Measurements from ENCODE around the gene LYPD5. TPM values are rescaled to one million over a fixed set of nuclear protein-coding genes. Genes with fewer than 3 reads are reported as not detected.

LYPD5 gene
- total RNA-seq, 1 experiment from 2014 or later = 0.37 TPM

DNA sequence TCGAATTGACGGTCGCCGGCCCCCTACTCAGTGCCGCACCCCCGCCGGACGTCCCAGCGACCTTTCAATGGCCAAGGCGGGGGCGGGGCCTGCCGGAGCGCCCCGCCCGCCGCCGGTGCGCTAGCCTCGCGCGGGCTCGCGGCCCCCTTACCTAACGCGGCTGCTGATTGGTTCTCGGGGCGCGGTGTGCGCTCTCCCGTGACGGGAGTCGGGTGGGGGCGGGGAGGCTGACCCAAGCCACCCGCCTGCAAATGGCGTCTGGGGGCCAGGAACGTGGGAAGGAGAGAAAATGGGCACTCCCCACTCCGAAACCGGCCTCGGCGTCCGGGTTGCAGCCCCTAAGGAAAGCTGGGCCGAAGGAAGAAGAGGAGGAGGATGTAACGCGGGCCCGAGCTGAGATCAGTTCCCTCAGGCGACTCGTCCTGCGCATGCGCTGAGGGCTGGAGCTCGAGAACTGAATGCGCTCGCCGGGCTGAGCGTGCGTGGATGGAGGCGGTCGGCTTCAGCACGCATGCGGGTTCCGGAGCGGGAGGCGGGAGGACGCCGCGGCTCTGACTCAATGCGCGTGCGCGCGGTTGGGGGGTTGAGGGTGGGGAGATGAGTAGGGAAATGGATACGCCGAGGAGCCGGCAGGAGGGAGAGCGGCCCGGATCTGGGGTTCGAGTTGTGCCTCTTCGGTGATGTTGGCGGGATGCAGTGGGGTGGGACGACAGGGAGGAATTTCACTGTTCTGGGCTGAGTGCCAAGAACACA, 47.6 kb downstream of the LYPD5 start, which contains the start of gene SMG9:
SMG9 (minus strand) TSS at position 460 of the 753 bp plus-strand sequence. CDS start 4,221 bp downstream, outside the sequence.
- peak; percentile 96 for DNase-seq (ENCODE audit: extremely low read depth, low read depth)

DNA sequence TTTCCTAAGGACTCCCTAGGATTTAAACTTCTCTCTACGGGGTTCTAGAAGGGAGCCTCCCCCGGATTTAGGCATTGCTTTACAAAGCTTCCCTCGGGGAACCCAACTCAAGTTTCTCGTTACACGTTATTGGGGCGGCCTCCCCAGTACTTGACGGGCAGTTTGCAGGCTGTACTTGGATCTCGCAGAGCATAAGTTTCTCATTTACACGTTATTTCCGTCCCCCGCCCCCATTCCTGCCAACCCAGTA, 48.1 kb downstream of the LYPD5 start:
- no peak for DNase-seq (ENCODE audit: extremely low read depth, low read depth)

DNA sequence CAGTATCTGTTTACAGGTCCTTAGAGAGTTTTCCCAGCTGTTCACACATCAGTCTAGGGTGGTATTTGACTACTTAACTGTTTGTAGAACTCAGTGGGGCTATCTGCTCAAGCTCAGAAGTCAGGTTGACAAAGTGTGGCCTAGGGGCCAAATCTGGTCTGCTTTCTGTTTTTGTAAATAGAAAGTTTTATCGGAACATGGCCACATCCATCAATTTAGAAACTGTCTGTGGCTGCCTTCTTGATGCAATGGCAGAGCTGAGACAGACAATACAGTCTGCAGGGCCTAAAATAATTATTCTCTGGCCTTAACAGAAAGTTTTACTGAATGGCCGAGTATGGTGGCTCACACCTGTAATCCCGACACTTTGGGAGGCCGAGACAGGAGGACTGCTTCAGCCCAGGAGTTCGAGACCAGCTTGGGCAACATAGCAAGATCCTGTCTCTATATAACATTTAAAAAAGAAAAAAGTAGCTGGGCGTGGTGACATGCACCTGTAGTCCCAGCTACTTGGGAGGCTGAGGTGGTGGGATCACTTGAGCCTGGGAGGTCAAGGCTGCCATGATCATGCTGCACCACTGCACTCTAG, 49.9 kb downstream of the LYPD5 start:
- no peak for DNase-seq (ENCODE audit: extremely low read depth, low read depth)

DNA sequence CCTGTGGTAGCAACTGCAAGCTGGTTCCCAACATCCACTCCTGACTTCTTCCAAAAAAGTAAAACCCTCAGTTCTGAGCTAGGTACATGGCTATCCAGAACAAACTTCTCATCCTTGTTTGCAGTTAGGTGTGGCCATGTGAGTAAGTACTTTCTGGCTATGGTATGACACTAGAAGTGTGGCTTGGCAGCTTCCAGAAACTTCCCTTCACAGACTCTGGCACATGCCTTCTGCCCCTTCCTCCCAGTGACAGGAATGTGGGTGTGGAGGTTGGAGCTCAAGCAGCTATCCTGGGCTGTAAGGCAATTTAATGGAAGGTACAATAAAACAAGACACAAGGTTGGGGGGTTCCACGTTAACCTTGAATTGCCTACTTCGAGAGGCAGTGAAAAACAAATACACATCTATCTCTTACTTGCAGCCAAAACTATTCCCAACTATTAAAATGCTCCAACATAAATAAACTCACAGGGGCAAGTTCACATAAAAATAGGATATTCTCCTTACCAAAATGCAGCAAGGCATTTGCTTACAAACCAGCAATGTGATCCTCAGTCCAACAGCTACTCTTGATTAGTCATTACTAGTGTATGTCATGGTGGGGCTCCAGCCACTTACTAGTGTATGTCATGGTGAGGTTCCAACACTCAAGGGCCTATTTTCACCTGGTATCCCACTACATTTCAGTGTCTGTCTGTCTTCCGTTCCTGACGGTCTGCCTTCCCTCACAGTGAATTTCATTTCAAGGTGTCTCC, 50.6 kb downstream of the LYPD5 start:
- no peak for DNase-seq (ENCODE audit: extremely low read depth, low read depth)

DNA sequence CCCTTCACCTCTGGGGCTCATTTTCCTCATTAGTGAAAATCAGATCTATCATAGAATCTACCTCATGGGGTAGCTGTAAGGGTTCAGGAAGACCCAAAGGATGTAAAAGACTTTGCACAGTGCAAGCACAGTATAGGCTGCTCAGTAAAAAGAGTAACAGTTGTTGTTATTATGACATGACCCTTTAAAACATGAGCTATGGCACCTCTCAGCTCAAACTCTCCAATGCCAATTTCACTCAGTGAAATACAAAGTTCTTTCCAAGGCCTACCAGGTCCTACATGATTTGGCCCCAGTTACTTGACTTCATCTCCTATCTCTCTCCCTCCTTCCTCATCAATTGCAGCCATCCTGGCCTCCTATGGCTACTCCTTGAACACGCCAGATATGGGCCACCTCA, 52.3 kb downstream of the LYPD5 start:
- no peak for DNase-seq (ENCODE audit: extremely low read depth, low read depth)

DNA sequence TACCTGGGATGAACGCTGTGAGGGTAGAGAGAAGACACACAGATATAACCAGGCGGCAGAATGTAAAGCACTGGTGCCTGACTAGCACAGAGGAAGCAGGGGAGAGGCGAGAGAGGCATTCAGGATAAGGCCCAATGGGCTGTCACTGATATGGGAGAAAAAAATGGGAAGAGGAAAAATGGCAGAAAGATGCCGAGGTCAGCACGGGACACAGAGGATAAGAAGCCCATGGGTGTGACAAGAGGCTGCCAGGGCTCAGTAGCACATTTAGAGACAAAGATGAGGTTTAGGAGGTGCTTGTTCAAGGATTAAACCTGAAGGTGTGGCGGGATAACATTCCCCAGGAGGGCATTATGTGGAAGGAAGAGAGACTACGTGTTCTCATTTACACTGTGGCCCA, 53.1 kb downstream of the LYPD5 start:
- no peak for DNase-seq (ENCODE audit: extremely low read depth, low read depth)

DNA sequence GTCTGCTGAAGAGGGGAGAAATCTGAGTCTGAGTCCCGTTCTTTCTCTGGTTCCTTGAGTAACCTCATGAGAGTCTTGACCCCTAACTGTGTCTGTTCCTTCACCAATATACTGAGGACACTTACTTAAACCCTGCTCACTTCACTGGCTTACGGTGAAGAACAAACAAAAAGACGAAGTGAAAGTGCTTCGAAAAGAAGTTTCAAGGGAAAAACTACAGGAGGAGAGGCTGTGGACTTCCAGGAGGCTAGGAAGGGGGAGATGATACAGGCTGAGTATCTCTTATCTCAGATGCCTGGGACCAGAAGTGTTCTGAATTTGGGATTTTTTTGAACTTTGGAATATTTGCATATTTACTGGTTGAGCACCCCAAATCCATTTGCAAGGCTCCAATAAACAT, 53.6 kb downstream of the LYPD5 start:
- no peak for DNase-seq (ENCODE audit: extremely low read depth, low read depth)

DNA sequence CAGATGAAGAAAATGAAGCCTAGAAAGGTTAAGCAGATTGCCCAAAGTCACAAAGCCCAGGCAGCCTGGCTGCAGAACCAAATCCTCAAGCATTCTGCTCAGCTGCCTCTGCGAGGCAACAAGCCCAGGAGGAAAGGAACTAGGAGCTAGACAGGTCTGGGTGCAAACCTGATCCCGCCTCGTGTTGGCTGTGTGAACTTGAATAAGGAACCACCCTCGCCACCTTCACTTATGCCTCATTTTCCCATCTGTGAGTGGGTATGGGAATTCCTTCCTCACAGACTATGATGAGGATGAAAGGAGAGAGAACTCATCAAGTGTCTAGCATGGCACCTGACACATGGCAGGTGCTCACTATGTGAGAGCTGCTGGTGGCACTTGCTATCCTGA, 54.0 kb downstream of the LYPD5 start:
- DNase-seq (ENCODE audit: extremely low read depth, low read depth) = no peak

DNA sequence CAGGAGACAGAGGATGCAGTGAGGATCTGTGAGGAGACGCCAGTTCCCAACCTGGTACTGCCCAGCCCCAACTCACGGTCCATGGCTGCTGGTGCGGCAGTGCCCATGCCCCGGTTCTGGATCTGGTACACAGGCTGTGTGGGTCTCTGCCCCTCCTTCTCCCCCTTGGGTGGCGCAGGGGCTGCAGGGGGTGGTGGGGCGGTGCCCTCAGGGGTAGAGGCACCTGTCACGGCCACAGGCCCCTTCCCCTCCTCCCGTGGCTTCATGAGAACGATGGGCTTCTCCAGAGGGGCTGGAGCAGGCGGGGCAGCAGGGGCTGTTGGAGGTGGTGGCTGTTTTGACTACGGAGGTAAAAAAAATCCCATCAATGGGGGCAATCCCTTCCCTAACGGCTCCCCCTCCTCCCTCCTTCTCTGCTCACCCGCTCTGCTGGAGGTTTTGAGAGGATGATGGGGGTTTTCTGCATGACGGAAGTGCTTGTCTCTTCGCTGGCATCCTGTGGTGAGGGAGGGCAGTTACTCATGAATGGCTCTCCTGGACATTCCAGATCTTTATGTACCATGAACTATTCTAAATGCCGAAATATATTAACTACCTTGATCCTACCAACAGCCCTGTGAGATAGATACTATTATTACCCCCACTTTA, 54.6 kb downstream of the LYPD5 start:
- DNase-seq (ENCODE audit: extremely low read depth, low read depth) = no peak

Other genes with a start within 250 kb of the LYPD5 start
- gene XRCC1, start 226.9 kb downstream of the LYPD5 start, total RNA-seq (2014; rRNA removed; shearing (Covaris generic)) = 13.5 and 17.9 TPM in 2 replicates
- not detected in 2 replicates for gene PINLYP, start 226.6 kb downstream of the LYPD5 start, total RNA-seq (2014; rRNA removed; shearing (Covaris generic))
- 5.7 and 8.1 TPM in 2 replicates for gene IRGQ, start 206.3 kb downstream of the LYPD5 start, total RNA-seq (2014; rRNA removed; shearing (Covaris generic))
- 4.4 and 4.6 TPM in 2 replicates for gene ZNF576, start 205.9 kb downstream of the LYPD5 start, total RNA-seq (2014; rRNA removed; shearing (Covaris generic))
- 0.10 and 0.55 TPM in 2 replicates for gene SRRM5, start 190.4 kb downstream of the LYPD5 start, total RNA-seq (2014; rRNA removed; shearing (Covaris generic))
- 15.4 and 17.5 TPM in 2 replicates for gene ZNF428, start 182.8 kb downstream of the LYPD5 start, total RNA-seq (2014; rRNA removed; shearing (Covaris generic))
- 3.1 and 5.9 TPM in 2 replicates for gene CADM4, start 162.6 kb downstream of the LYPD5 start, total RNA-seq (2014; rRNA removed; shearing (Covaris generic))
- gene PLAUR, start 132.3 kb downstream of the LYPD5 start, total RNA-seq (2014; rRNA removed; shearing (Covaris generic)) = 153 and 174 TPM in 2 replicates
- not detected in 2 replicates for gene IRGC, start 86.4 kb downstream of the LYPD5 start, total RNA-seq (2014; rRNA removed; shearing (Covaris generic))
- 20.9 and 21.8 TPM in 2 replicates for gene SMG9, start 47.5 kb downstream of the LYPD5 start, total RNA-seq (2014; rRNA removed; shearing (Covaris generic))
- gene KCNN4, start 21.5 kb downstream of the LYPD5 start, total RNA-seq (2014; rRNA removed; shearing (Covaris generic)) = 22.9 and 23.5 TPM in 2 replicates
- 5.5 and 9.6 TPM in 2 replicates for gene ZNF283, start 24.9 kb upstream of the LYPD5 start, total RNA-seq (2014; rRNA removed; shearing (Covaris generic))
- gene ZNF404, start 81.5 kb upstream of the LYPD5 start, total RNA-seq (2014; rRNA removed; shearing (Covaris generic)) = not detected in 2 replicates
- 7.8 and 10.6 TPM in 2 replicates for gene ZNF45, start 132.8 kb upstream of the LYPD5 start, total RNA-seq (2014; rRNA removed; shearing (Covaris generic))
- gene ZNF221, start 148.8 kb upstream of the LYPD5 start, total RNA-seq (2014; rRNA removed; shearing (Covaris generic)) = 2.0 and 2.8 TPM in 2 replicates
- gene ZNF155, start 181.7 kb upstream of the LYPD5 start, total RNA-seq (2014; rRNA removed; shearing (Covaris generic)) = 6.1 and 6.6 TPM in 2 replicates
- gene ZNF230, start 200.5 kb upstream of the LYPD5 start, total RNA-seq (2014; rRNA removed; shearing (Covaris generic)) = 3.6 and 4.8 TPM in 2 replicates
- gene ZNF222, start 222.9 kb upstream of the LYPD5 start, total RNA-seq (2014; rRNA removed; shearing (Covaris generic)) = 6.8 and 7.1 TPM in 2 replicates
- 1.9 and 2.0 TPM in 2 replicates for gene ZNF223, start 249.6 kb upstream of the LYPD5 start, total RNA-seq (2014; rRNA removed; shearing (Covaris generic))